ENCODE results near the gene SH2D2A.

SH2D2A gene

DNA sequence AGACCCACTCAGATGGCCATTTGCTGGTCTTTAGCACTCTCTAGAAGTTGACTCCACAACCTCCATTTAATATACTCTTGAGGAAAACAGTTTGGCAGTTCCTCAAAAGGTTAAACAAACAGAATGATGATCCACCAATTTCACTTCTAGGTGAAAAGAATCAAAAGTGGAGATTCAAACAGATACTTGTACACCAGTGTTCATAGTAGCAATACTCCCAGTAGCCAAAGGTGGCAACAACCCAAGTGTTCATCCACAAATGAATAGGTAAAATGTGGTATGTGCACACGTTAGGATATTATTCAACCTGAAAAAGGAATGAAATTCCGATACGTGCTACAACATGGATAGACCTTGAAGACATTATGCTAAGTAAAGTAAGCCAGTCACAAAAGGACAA is 43.0 kb downstream of the SH2D2A start:
- no peak for DNase-seq
- Histone ChIP-seq H3K27ac (no peak overlapping the region), H3K4me3 (ENCODE audit: low read depth, low read length) (no peak overlapping the region), H3K9me3 (ENCODE audit: severe bottlenecking) (no peaks in the 10 kb centered on the region), H3K27me3 (ENCODE audit: insufficient read depth, low read depth, severe bottlenecking) (no peaks in the 10 kb centered on the region), H3K36me3 (peaks cover 71% of the 10 kb centered on the region)
- TF ChIP-seq, protein P1, sequence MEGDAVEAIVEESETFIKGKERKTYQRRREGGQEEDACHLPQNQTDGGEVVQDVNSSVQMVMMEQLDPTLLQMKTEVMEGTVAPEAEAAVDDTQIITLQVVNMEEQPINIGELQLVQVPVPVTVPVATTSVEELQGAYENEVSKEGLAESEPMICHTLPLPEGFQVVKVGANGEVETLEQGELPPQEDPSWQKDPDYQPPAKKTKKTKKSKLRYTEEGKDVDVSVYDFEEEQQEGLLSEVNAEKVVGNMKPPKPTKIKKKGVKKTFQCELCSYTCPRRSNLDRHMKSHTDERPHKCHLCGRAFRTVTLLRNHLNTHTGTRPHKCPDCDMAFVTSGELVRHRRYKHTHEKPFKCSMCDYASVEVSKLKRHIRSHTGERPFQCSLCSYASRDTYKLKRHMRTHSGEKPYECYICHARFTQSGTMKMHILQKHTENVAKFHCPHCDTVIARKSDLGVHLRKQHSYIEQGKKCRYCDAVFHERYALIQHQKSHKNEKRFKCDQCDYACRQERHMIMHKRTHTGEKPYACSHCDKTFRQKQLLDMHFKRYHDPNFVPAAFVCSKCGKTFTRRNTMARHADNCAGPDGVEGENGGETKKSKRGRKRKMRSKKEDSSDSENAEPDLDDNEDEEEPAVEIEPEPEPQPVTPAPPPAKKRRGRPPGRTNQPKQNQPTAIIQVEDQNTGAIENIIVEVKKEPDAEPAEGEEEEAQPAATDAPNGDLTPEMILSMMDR (IDR thresholded peaks at IDR 0.05; ENCODE audit: low read depth, low read length): no peak

DNA sequence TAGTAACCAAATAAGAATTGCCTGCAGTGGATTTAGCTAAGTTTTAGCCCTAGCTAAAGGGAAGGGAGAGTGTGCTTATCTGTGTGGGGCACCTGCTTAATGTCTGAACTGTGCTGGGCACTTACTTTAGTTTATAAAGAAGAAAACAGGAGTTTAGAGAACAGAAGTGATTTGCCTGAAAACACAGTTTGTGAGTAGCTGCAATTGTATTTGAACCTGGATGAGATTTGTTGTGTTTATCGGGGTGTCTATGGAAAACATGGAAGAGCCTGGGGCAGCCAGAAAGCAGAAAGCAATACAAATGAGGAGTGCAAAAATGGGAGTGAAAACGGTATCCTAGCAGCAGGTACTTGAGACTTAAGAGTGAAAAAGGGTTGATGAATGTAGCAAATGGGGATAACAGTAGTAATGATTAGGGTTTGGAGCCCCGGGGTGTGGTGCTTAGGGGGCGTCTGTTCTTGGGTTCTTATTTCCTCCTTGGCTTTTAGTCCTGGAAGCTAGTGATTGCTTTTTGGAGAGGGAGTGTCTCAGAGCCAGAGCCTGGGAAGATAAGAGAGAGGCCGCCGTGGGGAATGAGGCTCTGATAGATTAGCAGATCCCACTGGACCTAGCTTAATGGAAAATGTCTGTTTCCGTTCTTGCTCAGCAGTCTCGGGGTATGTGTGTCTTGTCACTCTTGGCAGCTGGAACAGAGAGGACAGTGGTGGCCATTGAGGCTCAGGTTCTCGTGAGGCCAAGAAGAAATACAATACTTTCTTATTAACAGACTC is 43.7 kb downstream of the SH2D2A start:
- H3K4me3 ChIP-seq (ENCODE audit: low read depth, low read length): no peak overlapping the region
- H3K36me3 ChIP-seq: peaks cover 70% of the 10 kb centered on the region
- TF ChIP-seq, protein P1 (IDR thresholded peaks at IDR 0.05; ENCODE audit: low read depth, low read length): no peak
- no peak for DNase-seq
- no peak overlapping the region for H3K27ac ChIP-seq
- no peaks in the 10 kb centered on the region for H3K27me3 ChIP-seq (ENCODE audit: insufficient read depth, low read depth, severe bottlenecking)
- H3K9me3 ChIP-seq (ENCODE audit: severe bottlenecking): no peaks in the 10 kb centered on the region

DNA sequence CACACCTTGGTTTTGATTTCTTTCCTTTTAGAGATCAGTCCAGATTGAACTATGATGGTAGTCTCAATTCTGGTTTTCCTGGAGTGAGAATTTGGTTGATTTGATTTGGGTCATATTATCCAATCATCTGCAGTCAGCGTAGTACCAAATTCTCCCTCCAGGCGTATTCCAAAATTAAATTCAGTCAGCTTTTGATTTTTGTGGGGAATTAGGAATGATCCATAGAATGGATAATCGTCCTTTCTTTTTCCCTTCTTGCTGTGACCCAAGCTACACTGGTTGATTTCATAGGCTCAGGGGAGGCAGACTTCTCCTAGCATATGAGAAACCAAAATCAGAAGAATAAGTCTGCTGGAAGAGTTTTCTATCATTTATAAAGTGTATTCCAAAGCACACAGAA is 44.4 kb downstream of the SH2D2A start:
- TF ChIP-seq, protein P1 (IDR thresholded peaks at IDR 0.05; ENCODE audit: low read depth, low read length): no peak
- Histone ChIP-seq H3K27me3 (ENCODE audit: insufficient read depth, low read depth, severe bottlenecking) (no peaks in the 10 kb centered on the region), H3K4me3 (ENCODE audit: low read depth, low read length) (no peak overlapping the region), H3K36me3 (peaks cover 66% of the 10 kb centered on the region), H3K27ac (no peak overlapping the region), H3K9me3 (ENCODE audit: severe bottlenecking) (no peaks in the 10 kb centered on the region)
- no peak for DNase-seq

DNA sequence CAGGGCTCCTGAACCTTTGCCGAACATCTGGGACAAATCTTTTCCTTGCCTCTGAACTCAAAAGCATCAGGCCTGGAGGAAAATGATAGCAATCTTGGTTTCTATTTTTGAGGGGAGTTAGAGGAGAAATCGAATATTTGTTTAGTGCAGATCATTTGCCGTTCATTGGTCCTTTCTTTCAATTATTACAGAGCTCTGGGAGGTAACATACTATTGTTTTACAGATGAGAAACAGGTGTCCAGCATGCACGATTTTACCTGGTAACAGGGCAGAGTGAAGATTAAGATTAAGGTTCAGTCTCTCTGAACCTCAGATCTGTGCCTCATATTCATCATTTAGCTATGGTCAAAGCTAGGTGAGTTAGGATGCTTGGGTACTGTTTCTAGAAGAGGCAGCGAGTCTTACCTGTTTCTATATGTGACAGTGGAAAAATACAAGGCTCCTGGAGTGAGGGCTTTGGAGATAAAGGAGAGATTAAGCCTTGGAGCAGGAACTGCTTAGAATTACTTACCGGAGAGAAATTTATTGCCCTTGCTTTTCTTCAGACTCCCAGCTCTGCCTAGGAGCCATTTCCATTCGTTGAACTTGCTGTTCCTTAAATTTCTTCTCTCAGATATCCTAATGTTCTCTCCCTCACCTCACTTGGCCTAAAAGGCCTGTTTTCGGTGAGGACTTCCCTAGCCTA is 47.9 kb downstream of the SH2D2A start:
- peak overlapping the region; percentile 94 for H3K4me3 ChIP-seq (ENCODE audit: low read depth, low read length)
- no peaks in the 10 kb centered on the region for H3K27me3 ChIP-seq (ENCODE audit: insufficient read depth, low read depth, severe bottlenecking)
- no peak for DNase-seq
- H3K36me3 ChIP-seq: peaks cover 46% of the 10 kb centered on the region
- peak overlapping the region; percentile 96 for H3K27ac ChIP-seq
- no peaks in the 10 kb centered on the region for H3K9me3 ChIP-seq (ENCODE audit: severe bottlenecking)
- TF ChIP-seq, protein P1 (IDR thresholded peaks at IDR 0.05; ENCODE audit: low read depth, low read length): no peak

DNA sequence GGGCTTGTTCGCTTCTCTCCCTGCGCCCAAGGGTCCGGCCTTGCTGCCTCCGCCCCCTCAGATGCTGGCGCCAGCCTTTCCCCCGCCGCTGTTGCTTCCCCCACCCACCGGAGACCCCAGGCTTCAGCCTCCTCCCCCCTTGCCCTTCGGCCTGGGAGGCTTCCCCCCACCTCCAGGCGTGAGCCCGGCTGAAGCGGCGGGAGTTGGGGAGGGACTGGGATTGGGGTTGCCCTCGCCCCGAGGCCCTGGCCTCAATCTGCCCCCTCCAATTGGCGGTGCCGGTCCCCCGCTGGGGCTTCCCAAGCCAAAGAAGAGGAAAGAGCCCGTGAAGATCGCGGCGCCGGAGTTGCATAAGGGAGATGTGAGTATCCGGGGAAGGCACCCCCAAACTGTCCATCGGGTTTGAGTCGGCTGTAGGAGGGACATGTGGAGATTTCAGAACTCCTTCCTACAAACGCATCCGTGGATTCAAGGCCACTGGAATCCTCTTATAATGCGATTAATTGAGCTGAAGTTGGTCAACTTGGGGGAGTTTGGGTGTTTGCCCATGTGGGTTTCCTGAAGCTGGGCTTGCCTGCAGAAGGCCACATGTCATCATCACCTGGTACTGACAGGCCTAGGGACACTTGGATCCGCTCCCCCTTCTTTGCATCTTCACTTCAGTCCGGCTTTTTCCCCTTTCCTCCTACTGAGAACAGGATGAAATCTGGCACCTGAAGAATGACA is 48.6 kb downstream of the SH2D2A start:
- H3K27me3 ChIP-seq (ENCODE audit: insufficient read depth, low read depth, severe bottlenecking): no peaks in the 10 kb centered on the region
- peak overlapping the region; percentile 94 for H3K4me3 ChIP-seq (ENCODE audit: low read depth, low read length)
- DNase-seq: peak; percentile 59
- TF ChIP-seq, protein P1 (IDR thresholded peaks at IDR 0.05; ENCODE audit: low read depth, low read length): no peak
- peak overlapping the region; percentile 96 for H3K27ac ChIP-seq
- H3K36me3 ChIP-seq: peaks cover 39% of the 10 kb centered on the region
- H3K9me3 ChIP-seq (ENCODE audit: severe bottlenecking): no peaks in the 10 kb centered on the region

All from WERI-Rb-1 (cell line).